ENCODE results near the gene GOLGA1.
"Not testable (repeated sequence)": the region's sequence is repeated elsewhere in the genome, so short reads cannot be mapped to it uniquely, and the experiment has no call there.

Gene GOLGA1

GRCh38 chr9:124940894-124941678 is at the start of gene GOLGA1:
TSS of gene GOLGA1 (minus strand) at chr9:124941083. CDS start at chr9:124938711, 2,372 bp downstream.
- peak; percentile 90 for DNase-seq (ENCODE audit: low read depth)

DNA sequence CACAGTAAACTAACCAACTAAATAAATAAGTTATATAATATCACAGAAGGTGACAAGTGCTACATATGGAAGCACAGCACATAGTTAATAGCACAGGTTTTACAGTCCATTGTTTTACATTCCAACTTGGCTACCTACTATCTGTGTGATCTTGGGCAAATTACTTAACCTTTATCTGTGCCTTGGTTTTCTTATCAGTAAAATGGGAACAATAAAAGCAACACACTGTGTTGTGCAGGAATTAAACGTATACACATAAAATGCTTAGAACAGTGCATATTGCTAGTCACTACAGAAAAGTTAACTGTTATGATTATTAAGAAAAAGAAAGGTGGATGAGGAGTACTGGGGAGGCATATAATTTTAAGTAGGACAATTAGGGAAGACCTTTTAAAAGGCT is 42.8 kb upstream of the GOLGA1 start:
- DNase-seq (ENCODE audit: low read depth): no peak

GRCh38 chr9:124980431-124980830 is 39.5 kb upstream of the GOLGA1 start:
- DNase-seq (ENCODE audit: low read depth): no peak

DNA sequence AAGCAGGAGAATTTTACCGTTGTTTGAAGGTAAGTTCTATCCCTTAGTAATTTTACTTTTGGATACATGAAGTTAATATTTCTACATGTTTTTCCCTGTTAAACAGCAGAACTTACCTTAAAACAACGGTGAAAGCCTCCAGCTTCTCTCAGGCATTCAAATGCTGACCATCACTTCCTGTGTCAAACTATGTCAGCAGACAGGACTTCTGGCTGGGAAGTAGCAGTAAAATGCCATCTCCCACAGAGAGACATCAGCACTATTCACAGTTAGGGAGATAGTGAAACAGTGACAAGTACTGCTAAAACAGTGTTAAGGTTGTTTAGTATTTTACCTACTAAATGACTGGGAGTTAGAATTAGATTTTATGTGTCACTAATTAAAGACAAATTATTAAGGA is 34.2 kb upstream of the GOLGA1 start:
- peak; percentile 5 for DNase-seq (ENCODE audit: low read depth)

GRCh38 chr9:124973807-124974206 is 32.9 kb upstream of the GOLGA1 start:
- DNase-seq (ENCODE audit: low read depth): no peak

DNA sequence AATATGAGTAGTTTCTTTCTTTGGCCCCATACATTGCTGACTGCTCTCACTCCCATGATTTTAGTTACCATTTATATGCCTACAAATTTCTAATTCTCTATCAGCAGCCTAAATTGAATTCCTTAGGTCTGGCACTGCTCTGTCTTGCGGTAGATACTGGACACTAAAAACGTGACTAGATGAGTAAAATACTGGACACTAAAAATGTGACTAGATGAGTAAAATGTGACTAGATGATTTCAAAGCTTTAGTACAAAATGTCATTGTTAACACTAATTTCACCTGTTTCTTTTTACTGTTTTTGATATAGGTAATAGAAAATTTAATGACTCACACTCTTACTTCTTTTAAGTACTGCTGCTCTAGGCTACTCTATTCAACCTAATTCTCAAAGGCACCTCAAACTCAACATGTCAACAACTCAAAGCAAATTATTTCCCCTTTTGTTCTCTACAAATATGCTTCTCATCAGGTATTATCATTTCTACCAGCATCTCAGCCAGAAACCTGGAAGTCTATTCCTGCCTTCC is 31.4 kb upstream of the GOLGA1 start:
- DNase-seq (ENCODE audit: low read depth): no peak

GRCh38 chr9:124969401-124969800 is 28.5 kb upstream of the GOLGA1 start:
- peak; percentile 70 for DNase-seq (ENCODE audit: low read depth)

- no peak for DNase-seq (ENCODE audit: low read depth)
Measured at GRCh38 chr9:124968238-124968637, 27.4 kb upstream of the GOLGA1 start.

DNA sequence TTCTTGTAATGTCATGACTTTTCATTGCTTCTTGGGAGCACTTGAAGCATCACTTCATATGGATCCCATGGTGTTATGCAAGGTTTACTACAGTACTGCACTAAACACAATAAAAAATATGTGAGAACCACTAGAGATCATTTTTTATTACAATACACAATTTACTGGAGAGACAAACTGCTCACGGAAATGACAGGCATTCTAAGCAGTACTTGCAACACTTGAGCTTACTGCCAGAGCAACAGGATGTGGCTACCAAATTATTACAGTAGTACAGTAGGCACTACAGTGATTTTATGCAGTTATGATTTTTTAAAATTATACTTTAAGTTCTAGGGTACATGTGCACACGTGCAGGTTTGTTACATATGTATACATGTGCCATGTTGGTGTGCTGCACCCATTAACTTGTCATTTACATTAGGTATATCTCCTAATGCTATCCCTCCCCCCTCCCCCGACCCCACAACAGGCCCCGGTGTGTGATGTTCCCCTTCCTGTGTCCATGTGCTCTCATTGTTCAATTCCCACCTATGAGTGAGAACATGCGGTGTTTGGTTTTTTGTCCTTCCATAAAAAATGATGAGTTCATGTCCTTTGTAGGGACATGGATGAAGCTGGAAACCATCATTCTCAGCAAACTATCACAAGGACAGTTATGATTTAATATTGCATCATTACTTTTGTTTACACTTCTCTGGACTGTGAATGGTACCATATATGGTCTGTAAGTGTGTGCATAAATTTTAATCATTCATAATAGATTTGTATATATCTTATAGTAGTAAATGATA is 25.1 kb upstream of the GOLGA1 start:
- DNase-seq (ENCODE audit: low read depth): peak; percentile 70

DNA sequence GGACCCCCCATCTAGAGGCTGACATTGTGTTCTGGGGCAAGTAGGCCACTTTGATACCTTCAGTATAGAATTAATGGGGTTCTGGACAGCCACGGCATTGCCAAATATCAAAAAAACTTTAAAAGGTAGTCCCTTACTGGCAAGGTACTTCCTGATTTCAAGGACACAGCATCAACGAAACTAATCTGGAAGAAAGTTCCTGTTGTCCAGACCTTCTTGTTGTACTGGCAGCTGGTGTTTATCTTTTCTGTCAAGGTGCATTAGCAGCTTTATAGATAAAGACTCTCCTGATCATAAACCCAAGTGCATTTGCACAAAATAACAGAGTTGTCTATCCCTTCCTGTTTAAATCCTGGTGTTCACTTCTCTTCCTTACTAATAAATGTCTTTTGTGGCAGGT is 23.7 kb upstream of the GOLGA1 start:
- no peak for DNase-seq (ENCODE audit: low read depth)

DNA sequence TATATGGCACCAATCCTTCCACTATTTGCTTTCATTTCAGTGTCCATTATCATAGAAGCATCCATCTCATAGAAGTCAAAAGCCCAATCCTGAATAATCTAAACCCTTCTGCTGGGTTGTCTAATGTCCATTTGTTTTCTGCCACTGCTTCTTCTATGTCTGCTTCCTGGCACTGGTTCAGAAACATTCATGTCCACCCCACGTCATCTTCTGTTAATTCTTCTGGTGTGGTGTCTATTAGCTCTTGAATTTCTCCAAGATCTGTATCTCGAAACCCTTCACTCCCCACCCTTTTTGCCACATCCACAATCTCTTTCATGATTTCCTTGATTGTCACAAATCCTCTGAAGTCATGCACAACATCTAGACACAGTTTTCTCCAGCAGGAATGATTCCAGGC is 23.2 kb upstream of the GOLGA1 start:
- no peak for DNase-seq (ENCODE audit: low read depth)

- peak; percentile 50 for DNase-seq (ENCODE audit: low read depth)
Measured at GRCh38 chr9:124960409-124960752, 19.5 kb upstream of the GOLGA1 start.

DNA sequence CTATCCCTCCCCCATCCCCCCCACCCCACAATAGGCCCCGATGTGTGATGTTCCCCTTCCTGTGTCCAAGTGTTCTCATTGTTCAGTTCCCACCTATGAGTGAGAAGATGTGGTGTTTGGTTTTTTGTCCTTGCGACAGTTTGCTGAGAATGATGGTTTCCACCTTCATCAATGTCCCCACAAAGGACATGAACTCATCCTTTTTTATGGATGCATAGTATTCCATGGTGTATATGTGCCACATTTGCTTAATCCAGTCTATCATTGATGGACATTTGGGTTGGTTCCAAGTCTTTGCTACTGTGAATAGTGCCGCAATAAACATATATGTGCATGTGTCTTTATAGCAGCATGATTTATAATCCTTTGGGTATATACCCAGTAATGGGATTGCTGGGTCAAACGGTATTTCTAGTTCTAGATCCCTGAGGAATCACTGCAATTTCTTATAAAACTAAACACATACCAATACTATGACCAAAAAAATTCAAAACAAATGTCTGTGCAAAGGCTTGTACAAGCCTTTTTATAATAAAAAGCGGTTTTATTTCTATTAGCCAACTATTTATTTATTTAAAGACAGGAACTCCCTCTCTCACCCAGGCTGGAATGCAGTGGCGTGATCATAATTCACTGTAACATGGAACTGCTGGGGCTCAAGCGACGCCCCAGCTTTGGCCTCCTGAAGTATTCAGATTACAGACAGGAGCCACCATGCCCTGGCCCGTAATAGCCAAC is 19.0 kb upstream of the GOLGA1 start:
- not testable (repeated sequence) for DNase-seq (ENCODE audit: low read depth)

DNA sequence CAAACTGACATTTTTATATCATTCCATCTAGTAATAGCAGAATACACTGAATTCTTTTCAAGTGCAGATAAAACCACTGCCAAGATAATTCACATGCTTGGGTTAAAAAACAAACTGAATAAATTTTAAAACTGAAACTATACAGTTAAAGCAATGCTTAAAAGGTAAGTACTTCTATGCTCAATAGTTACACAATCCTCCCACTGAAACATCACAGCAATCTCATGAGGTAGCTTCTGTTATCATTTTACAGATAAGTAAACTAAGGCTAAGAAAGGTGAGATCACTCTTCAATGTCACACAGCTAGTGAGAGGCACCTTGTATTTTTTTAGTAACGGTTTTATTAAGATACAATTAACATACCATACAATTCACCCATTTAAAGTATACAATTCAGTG is 13.4 kb upstream of the GOLGA1 start:
- DNase-seq (ENCODE audit: low read depth): peak; percentile 42

GRCh38 chr9:124950050-124950718 is 9.3 kb upstream of the GOLGA1 start:
- DNase-seq (ENCODE audit: low read depth): no peak

- DNase-seq (ENCODE audit: low read depth): no peak
Measured at GRCh38 chr9:124949387-124949786, 8.5 kb upstream of the GOLGA1 start.

- DNase-seq (ENCODE audit: low read depth): no peak
Measured at GRCh38 chr9:124947727-124948391, 7.0 kb upstream of the GOLGA1 start.

- DNase-seq (ENCODE audit: low read depth): no peak
Measured at GRCh38 chr9:124946167-124946566, 5.3 kb upstream of the GOLGA1 start.

- peak; percentile 56 for DNase-seq (ENCODE audit: low read depth)
Measured at GRCh38 chr9:124941679-124942561, 1.0 kb upstream of the GOLGA1 start.

DNA sequence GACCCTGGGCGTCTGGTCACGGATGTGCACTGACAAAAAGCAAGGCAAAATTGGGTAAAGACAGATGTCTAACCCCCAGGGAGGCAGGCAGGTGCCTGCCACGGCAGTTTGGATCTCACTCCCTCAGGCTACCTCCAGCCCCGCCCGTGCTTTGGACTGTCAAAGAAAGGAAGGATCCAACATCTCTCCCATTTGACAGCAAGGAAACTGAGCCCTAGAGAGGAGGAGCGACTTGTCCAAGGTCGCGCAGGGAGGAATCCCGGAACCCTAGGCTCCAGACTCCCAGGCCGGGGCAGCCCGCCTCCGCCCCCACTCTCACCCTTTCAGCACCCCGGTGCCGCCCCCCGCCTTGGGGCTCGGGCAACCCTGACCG is 376 bp downstream of the GOLGA1 start:
- DNase-seq (ENCODE audit: low read depth): no peak
